H1 (cell line): ENCODE results near the gene CSGALNACT2. TPM values are rescaled to one million over a fixed set of nuclear protein-coding genes. Genes with fewer than 3 reads are reported as not detected.

Experiments used
- CTCF ChIA-PET: fragments of 300-600 bp; sonication (Branson Sonifier 250); formaldehyde crosslinking; loops from one replicate; lab custom pipeline; 2021; ENCODE audit not compliant: partially characterized antibody; lab: Charles Lee
- POLR2A ChIA-PET: fragments of 300-600 bp; sonication (Branson Sonifier 250); formaldehyde crosslinking; loops from one replicate; lab custom pipeline; 2021; ENCODE audit warnings: inconsistent platforms; ENCODE audit not compliant: partially characterized antibody; lab: Charles Lee
- DNase-seq, 2 experiments: peaks; one replicate each; pipeline versions ENCODE4 v3.0.0 to v3.0.0-alpha.2; 2010 to 2022; ENCODE audit warnings: low spot score in 2 of 2, low read depth in 1 of 2, mixed read lengths in 1 of 2
- FAIRE-seq: peaks from 2 replicates; lab custom pipeline; 2011; peaks lifted over from hg19 to GRCh38; lab: Jason Lieb, UNC
- H2AFZ ChIP-seq: 2 replicates; pipeline ENCODE4 v1.8.1; 2012; ENCODE audit warnings: low read length, inconsistent platforms
- H2AK5ac ChIP-seq: 2 replicates; pipeline ENCODE4 v1.6.1; 2013; ENCODE audit warnings: low read depth, low read length
- H2BK120ac ChIP-seq: replicated peaks from 2 replicates; pipeline ENCODE3; 2013; ENCODE audit warnings: low read depth, low read length, inconsistent platforms
- H2BK12ac ChIP-seq: 2 replicates; pipeline ENCODE4 v1.6.1; 2013; ENCODE audit warnings: low read depth, low read length
- H2BK15ac ChIP-seq: 2 replicates; pipeline ENCODE4 v1.6.1; 2013; ENCODE audit warnings: low read length
- H2BK20ac ChIP-seq: 2 replicates; pipeline ENCODE4 v1.6.1; 2013; ENCODE audit warnings: low read length
- H2BK5ac ChIP-seq: 2 replicates; pipeline ENCODE4 v1.6.1; 2013; ENCODE audit warnings: low read depth, low read length
- H3K14ac ChIP-seq: 2 replicates; pipeline ENCODE4 v1.6.1; 2013; ENCODE audit warnings: inconsistent platforms; ENCODE audit not compliant: insufficient read length
- H3K18ac ChIP-seq: 2 replicates; pipeline ENCODE4 v1.6.1; 2013; ENCODE audit warnings: low read length; ENCODE audit errors: extremely low read depth
- H3K23ac ChIP-seq: 2 replicates; pipeline ENCODE4 v1.6.1; 2013; ENCODE audit warnings: inconsistent platforms; ENCODE audit not compliant: insufficient read length
- H3K23me2 ChIP-seq: 2 replicates; pipeline ENCODE4 v1.6.1; 2013; ENCODE audit warnings: low read depth, low read length
- H3K27ac ChIP-seq: 2 replicates; pipeline ENCODE4 v1.6.1; 2011; ENCODE audit warnings: low read depth, low read length, inconsistent platforms
- H3K27me3 ChIP-seq, 4 experiments: replicated peaks in 1 of 4; 1 replicate in 1 of 4; 2 replicates in 3 of 4; pipeline versions ENCODE4 v1.6.1 to v1.8.1; 2011 to 2013; ENCODE audit warnings: low read length in 3 of 4, mild to moderate bottlenecking in 3 of 4, inconsistent platforms in 2 of 4, mixed read lengths in 2 of 4, moderate library complexity in 1 of 4; ENCODE audit not compliant: control insufficient read depth in 3 of 4, insufficient read depth in 3 of 4; ENCODE audit errors: extremely low read depth in 1 of 4
- H3K36me3 ChIP-seq, 4 experiments: 2 replicates each; pipeline versions ENCODE4 v1.6.1 to v1.8.1; 2011 to 2013; ENCODE audit warnings: mild to moderate bottlenecking in 4 of 4, low read length in 3 of 4, moderate library complexity in 2 of 4, control low read depth in 1 of 4, inconsistent platforms in 1 of 4; ENCODE audit not compliant: insufficient read depth in 4 of 4, control insufficient read depth in 2 of 4
- H3K4ac ChIP-seq: replicated peaks from 2 replicates; pipeline ENCODE3; 2013; ENCODE audit warnings: low read length, low read depth, mixed read lengths, inconsistent platforms; ENCODE audit not compliant: insufficient read length
- H3K4me1 ChIP-seq, 4 experiments: replicated peaks in 1 of 4; 1 replicate in 1 of 4; 2 replicates in 3 of 4; pipeline versions ENCODE4 v1.6.1 to v1.8.1; 2011 to 2013; ENCODE audit warnings: low read length in 3 of 4, inconsistent platforms in 2 of 4, mixed read lengths in 1 of 4; ENCODE audit not compliant: insufficient read depth in 4 of 4, control insufficient read depth in 3 of 4
- H3K4me2 ChIP-seq, 2 experiments: 2 replicates each; pipeline versions ENCODE4 v1.6.1 to v1.8.1; 2011 to 2013; ENCODE audit warnings: low read depth in 2 of 2, low read length in 2 of 2, control low read depth in 1 of 2, inconsistent platforms in 1 of 2, mild to moderate bottlenecking in 1 of 2; ENCODE audit not compliant: insufficient read depth in 1 of 2
- H3K4me3 ChIP-seq, 4 experiments: fragments of 200-600, 300-600 bp in 1 of 4; sonication (generic), shearing (Covaris generic), sonication (Bioruptor Twin) in 1 of 4; 2 replicates each; pipeline versions ENCODE4 v1.5.1 to v1.8.1; 2011 to 2016; ENCODE audit warnings: low read length in 4 of 4, low read depth in 3 of 4, control low read depth in 2 of 4, inconsistent platforms in 2 of 4, mild to moderate bottlenecking in 2 of 4, mixed read lengths in 1 of 4, moderate library complexity in 1 of 4; ENCODE audit not compliant: insufficient read depth in 2 of 4; ENCODE audit errors: extremely low read depth in 1 of 4
- H3K56ac ChIP-seq: replicated peaks from 2 replicates; pipeline ENCODE3; 2013; ENCODE audit warnings: low read depth, mild to moderate bottlenecking, mixed read lengths, low read length, inconsistent platforms; ENCODE audit not compliant: insufficient read length
- H3K79me1 ChIP-seq: 2 replicates; pipeline ENCODE4 v1.6.1; 2013; ENCODE audit warnings: low read depth, low read length, control low read depth
- H3K79me2 ChIP-seq, 2 experiments: 2 replicates each; pipeline versions ENCODE4 v1.6.1 to v1.8.1; 2012 to 2013; ENCODE audit warnings: low read length in 2 of 2, mild to moderate bottlenecking in 2 of 2, inconsistent platforms in 1 of 2; ENCODE audit not compliant: insufficient read depth in 2 of 2, control insufficient read depth in 1 of 2
- H3K9ac ChIP-seq, 4 experiments: replicated peaks in 1 of 4; 1 replicate in 1 of 4; 2 replicates in 3 of 4; pipeline versions ENCODE4 v1.6.1 to v1.8.1; 2011 to 2013; ENCODE audit warnings: low read depth in 3 of 4, low read length in 3 of 4, control low read depth in 2 of 4, mild to moderate bottlenecking in 2 of 4, moderate library complexity in 2 of 4, inconsistent platforms in 1 of 4; ENCODE audit errors: extremely low read depth in 1 of 4
- H3K9me3 ChIP-seq, 2 experiments: 2 replicates each; pipeline versions ENCODE4 v1.6.1 to v1.8.1; 2012 to 2013; ENCODE audit warnings: mild to moderate bottlenecking in 2 of 2, moderate library complexity in 2 of 2, control low read depth in 1 of 2, inconsistent platforms in 1 of 2, low read depth in 1 of 2, low read length in 1 of 2, mixed read lengths in 1 of 2; ENCODE audit not compliant: insufficient read depth in 2 of 2
- H4K20me1 ChIP-seq, 2 experiments: replicated peaks in 1 of 2; 2 replicates each; pipeline versions ENCODE3 to v1.8.1; 2011 to 2013; ENCODE audit warnings: inconsistent platforms in 2 of 2, low read length in 2 of 2, mild to moderate bottlenecking in 1 of 2; ENCODE audit not compliant: insufficient read depth in 2 of 2, control insufficient read depth in 1 of 2
- H4K5ac ChIP-seq: 2 replicates; pipeline ENCODE4 v1.6.1; 2013; ENCODE audit warnings: low read length, low read depth, mixed read lengths, inconsistent platforms; ENCODE audit not compliant: insufficient read length
- H4K8ac ChIP-seq: 2 replicates; pipeline ENCODE4 v1.8.0; 2013; ENCODE audit warnings: mild to moderate bottlenecking, moderate library complexity, low read length, inconsistent platforms; ENCODE audit not compliant: insufficient read depth; ENCODE audit errors: extremely low read depth
- H4K91ac ChIP-seq: replicated peaks from 2 replicates; pipeline ENCODE3; 2013; ENCODE audit warnings: low read length, mixed read lengths, inconsistent platforms; ENCODE audit not compliant: insufficient read length
- ASH2L ChIP-seq: fragments of 200-600, 300-600 bp; sonication (generic); IDR thresholded peaks from one replicate; pipeline ENCODE4 v1.7.1; 2017; ENCODE audit warnings: low read length
- HDAC2 ChIP-seq, 2 experiments: fragments of 300-600 bp in 1 of 2; sonication (generic) in 1 of 2; IDR thresholded peaks; 2 replicates each; pipeline ENCODE4 v1.6.1; 2011 to 2012; ENCODE audit warnings: low read depth in 2 of 2, low read length in 2 of 2, mild to moderate bottlenecking in 2 of 2, moderate library complexity in 2 of 2, borderline replicate concordance in 1 of 2, inconsistent platforms in 1 of 2
- HDAC6 ChIP-seq: IDR thresholded peaks from one replicate; pipeline ENCODE4 v1.7.1; 2012; ENCODE audit warnings: low read depth, mild to moderate bottlenecking, inconsistent platforms, low read length, moderate library complexity
- KDM1A ChIP-seq: fragments of 200-600, 300-600 bp; sonication (generic); IDR thresholded peaks from 2 replicates; pipeline ENCODE4 v1.7.1; 2016; ENCODE audit warnings: mild to moderate bottlenecking, low read length, borderline replicate concordance
- KDM4A ChIP-seq: IDR thresholded peaks from one replicate; pipeline ENCODE4 v1.7.1; 2012; ENCODE audit warnings: low read depth, mild to moderate bottlenecking, moderate library complexity, low read length, inconsistent platforms; ENCODE audit not compliant: severe bottlenecking
- RAD21 ChIP-seq, 2 experiments: IDR thresholded peaks in 1 of 2; conservative IDR thresholded peaks in 1 of 2; 2 replicates each; pipeline ENCODE4 v1.6.1; 2011; ENCODE audit warnings: low read depth in 2 of 2, low read length in 2 of 2, improper control_type of control experiment in 1 of 2, inconsistent platforms in 1 of 2, mild to moderate bottlenecking in 1 of 2, moderate library complexity in 1 of 2
- SIN3A ChIP-seq, 2 experiments: IDR thresholded peaks in 1 of 2; conservative IDR thresholded peaks in 1 of 2; 2 replicates each; pipeline ENCODE4 v1.6.1; 2011 to 2012; ENCODE audit warnings: low read length in 2 of 2, improper control_type of control experiment in 1 of 2, low read depth in 1 of 2, mild to moderate bottlenecking in 1 of 2
- TBP ChIP-seq: IDR thresholded peaks from 2 replicates; pipeline ENCODE4 v1.6.1; 2011; ENCODE audit warnings: low read depth, low read length, improper control_type of control experiment
- WGBS, 2 experiments: shearing (Covaris generic) in 1 of 2; methylation state at CpG; one replicate each; pipeline versions ENCODE4 v1.1.6 to v1.1.7; 2013 to 2015; ENCODE audit warnings: low lambda C conversion rate in 2 of 2, mixed read lengths in 2 of 2, inconsistent platforms in 1 of 2, low coverage in 1 of 2, missing lambda C conversion rate in 1 of 2; ENCODE audit not compliant: insufficient replicate concordance in 2 of 2, insufficient coverage in 1 of 2, insufficient read length in 1 of 2; ENCODE audit errors: extremely low coverage in 1 of 2, missing lambda C conversion rate in 1 of 2; 5-methylcytosine and 5-hydroxymethylcytosine counted together
- polyA plus RNA-seq, 7 experiments: library from polyadenylated mRNA; depleted of rRNA in 3 of 7; stranded (reverse) in 5 of 7; unstranded in 2 of 7; fragments of >200 nt in 5 of 7; fragments of 200-250 nt in 2 of 7; gene quantifications; 1 replicate in 5 of 7; 2 replicates in 1 of 7; 4 replicates in 1 of 7; pipeline versions ENCODE4 v1.2.1 to v1.2.3, GENCODE V29; 2011 to 2013; ENCODE audit warnings: missing spikeins in 2 of 7, mixed read lengths in 2 of 7
- total RNA-seq: library from RNA; stranded (reverse); fragmentation: NEBNext Ultra II Directional; extraction: Animal tissue kit (Norgen Biotek cat#: 25700); gene quantifications from 2 replicates; pipeline ENCODE4 v1.2.1, GENCODE V29; 2021
- TF ChIP-seq, protein P1 (sequence below), 3 experiments: IDR thresholded peaks; 1 replicate in 2 of 3; 2 replicates in 1 of 3; pipeline versions ENCODE4 v1.5.1 to v1.6.1; 2011; ENCODE audit warnings: low read length in 3 of 3, mild to moderate bottlenecking in 3 of 3, inconsistent platforms in 2 of 3, low read depth in 1 of 3, moderate library complexity in 1 of 3; ENCODE audit not compliant: insufficient read depth in 1 of 3; ENCODE audit errors: control extremely low read depth in 1 of 3

CSGALNACT2 gene
- total and polyA plus RNA-seq, 2 of the 8 experiments (the other 6 are each of a cell fraction or from before 2014, with no cell fraction given): 2.6 to 5.3 TPM

DNA sequence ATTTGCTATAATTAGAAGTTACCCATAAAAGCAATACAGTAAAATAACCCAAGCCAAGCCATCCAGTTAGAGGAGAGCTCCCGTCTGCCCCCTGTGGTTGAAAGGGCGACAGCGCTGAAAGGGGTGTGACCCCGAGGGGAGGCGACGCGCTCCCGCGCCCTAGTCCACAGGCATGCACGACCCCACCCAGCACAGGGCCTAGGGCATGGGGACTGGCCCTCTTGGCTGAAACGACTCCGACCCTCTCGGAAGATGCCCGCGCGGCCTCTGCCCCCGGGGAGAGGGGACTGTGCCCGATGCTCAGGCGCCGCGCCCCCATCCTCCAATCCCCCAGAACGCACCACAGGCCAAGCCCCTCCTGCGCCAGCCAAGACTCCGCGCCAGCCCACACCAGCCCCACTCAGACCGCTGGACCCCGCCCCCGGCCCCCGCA is 64.0 kb downstream of the CSGALNACT2 start:
- Histone ChIP-seq H4K20me1 (peaks cover 1 to 19% of the 10 kb centered on the region in 2 experiments), H3K36me3 (peaks cover 8 to 27% (median 21%) of the 10 kb centered on the region in 4 experiments), H3K79me2 (no peaks in the 10 kb centered on the region; a peak in 1 of 4 replicates), H4K8ac (no peak overlapping the region), H3K27ac (no peak overlapping the region), H2BK12ac (no peak overlapping the region), H3K4me1 (peaks cover 0 to 10% (median 4%) of the 10 kb centered on the region in 4 experiments; a peak in 5 of 7 replicates), H3K14ac (no peak overlapping the region), H2BK120ac (no peak overlapping the region), H4K91ac (no peak overlapping the region), H3K27me3 (no peaks in the 10 kb centered on the region), H2AFZ (no peak overlapping the region; the same call in 1 of the 2 replicates), H3K23me2 (peaks cover 5% of the 10 kb centered on the region; the same call in 1 of the 2 replicates), H4K5ac (no peak overlapping the region), H3K9ac (no peak overlapping the region), H3K4me3 (peak overlapping the region; percentile 64 to 71 (median 70)), H3K79me1 (no peaks in the 10 kb centered on the region), H3K4ac (no peak overlapping the region), H2BK15ac (no peak overlapping the region), H3K18ac (no peak overlapping the region), H2AK5ac (no peak overlapping the region), H3K9me3 (no peaks in the 10 kb centered on the region), H2BK5ac (no peak overlapping the region; the same call in 1 of the 2 replicates), H3K4me2 (peak overlapping the region; percentile 14 to 73), H3K56ac (no peak overlapping the region), H2BK20ac (no peak overlapping the region), H3K23ac (no peak overlapping the region)
- POLR2A ChIA-PET: interaction anchor here (0.6 to 1.5 kb wide), 6 partner anchors 9 to 419 kb away, joined by 3 to 5 read pairs (median 3); no protein-coding TSS in a partner anchor
- peak in 1 of 2 experiments; percentile 82 for DNase-seq
- CTCF ChIA-PET: interaction anchor here (0.6 to 8.1 kb wide), 27 partner anchors 9 to 581 kb away, joined by 3 to 159 read pairs (median 6); no protein-coding TSS in a partner anchor
- TF ChIP-seq TBP (no peak), RAD21 (IDR thresholded peaks at IDR 0.05 in 1 of 2, conservative IDR thresholded peaks at IDR 0.05 in 1 of 2; ENCODE audit: low read depth in 2 of 2, low read length in 2 of 2) (peak; percentile 36 to 41), KDM1A (no peak), SIN3A (conservative IDR thresholded peaks at IDR 0.05 in 1 of 2, IDR thresholded peaks at IDR 0.05 in 1 of 2; ENCODE audit: low read depth in 1 of 2, low read length in 2 of 2) (peak; percentile 23 to 54; a peak in 1 of 4 replicates), HDAC6 (no peak), ASH2L (peak; percentile 50), KDM4A (peak; percentile 83), HDAC2 (IDR thresholded peaks at IDR 0.05; ENCODE audit: borderline replicate concordance in 1 of 2, low read depth in 2 of 2, low read length in 2 of 2) (0 out of 4 replicates have a peak, but pooled peaks of 1 of the 2 experiments have one; percentile 53)
- TF ChIP-seq, protein P1, sequence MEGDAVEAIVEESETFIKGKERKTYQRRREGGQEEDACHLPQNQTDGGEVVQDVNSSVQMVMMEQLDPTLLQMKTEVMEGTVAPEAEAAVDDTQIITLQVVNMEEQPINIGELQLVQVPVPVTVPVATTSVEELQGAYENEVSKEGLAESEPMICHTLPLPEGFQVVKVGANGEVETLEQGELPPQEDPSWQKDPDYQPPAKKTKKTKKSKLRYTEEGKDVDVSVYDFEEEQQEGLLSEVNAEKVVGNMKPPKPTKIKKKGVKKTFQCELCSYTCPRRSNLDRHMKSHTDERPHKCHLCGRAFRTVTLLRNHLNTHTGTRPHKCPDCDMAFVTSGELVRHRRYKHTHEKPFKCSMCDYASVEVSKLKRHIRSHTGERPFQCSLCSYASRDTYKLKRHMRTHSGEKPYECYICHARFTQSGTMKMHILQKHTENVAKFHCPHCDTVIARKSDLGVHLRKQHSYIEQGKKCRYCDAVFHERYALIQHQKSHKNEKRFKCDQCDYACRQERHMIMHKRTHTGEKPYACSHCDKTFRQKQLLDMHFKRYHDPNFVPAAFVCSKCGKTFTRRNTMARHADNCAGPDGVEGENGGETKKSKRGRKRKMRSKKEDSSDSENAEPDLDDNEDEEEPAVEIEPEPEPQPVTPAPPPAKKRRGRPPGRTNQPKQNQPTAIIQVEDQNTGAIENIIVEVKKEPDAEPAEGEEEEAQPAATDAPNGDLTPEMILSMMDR (IDR thresholded peaks at IDR 0.05; ENCODE audit: control extremely low read depth in 1 of 3, insufficient read depth in 1 of 3, low read depth in 1 of 3, low read length in 3 of 3): peak in 2 of 3 experiments; percentile 63 to 71; a peak in 3 of 4 replicates
- 2% methylated on average over 11 of the region's 29 CpGs; no CpG with 5 or more reads in 1 of the 2 experiments for WGBS, 2 experiments
- FAIRE-seq: no peak
